CD14-positive monocyte (primary cell): ENCODE measurements around the gene SLC25A22. TPM values are rescaled to one million over a fixed set of nuclear protein-coding genes. Genes with fewer than 3 reads are reported as not detected.
A peak's percentile ranks its signal among the peaks of the same experiment; 100 is the strongest.

Experiments used
- DNase-seq, 3 donors: peaks; one replicate each; pipeline ENCODE4 v3.0.0-alpha.2; 2011 to 2022
- H2AFZ ChIP-seq: 2 replicates; pipeline ENCODE4 v1.6.0; 2012; ENCODE audit warnings: mild to moderate bottlenecking, low read depth, low read length, inconsistent platforms; ENCODE audit not compliant: insufficient read depth, poor library complexity, severe bottlenecking
- H3K27ac ChIP-seq, 2 donors: 1 replicate in 1 of 2; 2 replicates in 1 of 2; pipeline ENCODE4 v1.5.1; 2012 to 2013; ENCODE audit warnings: low read length in 2 of 2, control low read depth in 1 of 2, inconsistent platforms in 1 of 2, low read depth in 1 of 2, mild to moderate bottlenecking in 1 of 2
- H3K27me3 ChIP-seq, 2 donors: one replicate each; pipeline versions ENCODE4 v1.6.0 to v1.6.1; 2011 to 2013; ENCODE audit warnings: low read length in 2 of 2; ENCODE audit not compliant: control insufficient read depth in 2 of 2, insufficient read depth in 2 of 2
- H3K36me3 ChIP-seq, 2 donors: replicated peaks in 1 of 2; 1 replicate in 1 of 2; 2 replicates in 1 of 2; pipeline versions ENCODE4 v1.5.1 to v1.6.1; 2012 to 2013; ENCODE audit warnings: low read length in 2 of 2, control low read depth in 1 of 2, inconsistent platforms in 1 of 2, mild to moderate bottlenecking in 1 of 2; ENCODE audit not compliant: insufficient read depth in 2 of 2, control insufficient read depth in 1 of 2
- H3K4me1 ChIP-seq, 2 donors: 1 replicate in 1 of 2; 2 replicates in 1 of 2; pipeline versions ENCODE4 v1.5.1 to v1.6.1; 2012 to 2013; ENCODE audit warnings: low read length in 2 of 2, control low read depth in 1 of 2, inconsistent platforms in 1 of 2, mild to moderate bottlenecking in 1 of 2, moderate library complexity in 1 of 2; ENCODE audit not compliant: insufficient read depth in 2 of 2, control insufficient read depth in 1 of 2
- H3K4me2 ChIP-seq: replicated peaks from 2 replicates; pipeline ENCODE3; 2012; ENCODE audit warnings: low read length, moderate library complexity, mild to moderate bottlenecking; ENCODE audit not compliant: poor library complexity, severe bottlenecking; ENCODE audit errors: extremely low read depth
- H3K4me3 ChIP-seq, 3 experiments: fragments of 200-600 bp in 1 of 3; sonication (generic) in 1 of 3; replicated peaks in 1 of 3; 1 replicate in 2 of 3; 2 replicates in 1 of 3; pipeline ENCODE4 v1.5.1; 2011 to 2013; ENCODE audit warnings: low read length in 3 of 3, mild to moderate bottlenecking in 3 of 3, control low read depth in 2 of 3, low read depth in 2 of 3, inconsistent platforms in 1 of 3, moderate library complexity in 1 of 3
- H3K79me2 ChIP-seq: 2 replicates; pipeline ENCODE4 v1.6.0; 2012; ENCODE audit warnings: mild to moderate bottlenecking, control low read depth, inconsistent platforms, low read length, moderate library complexity; ENCODE audit not compliant: insufficient read depth
- H3K9ac ChIP-seq: 2 replicates; pipeline ENCODE4 v1.6.0; 2017; ENCODE audit warnings: low read length, mild to moderate bottlenecking; ENCODE audit not compliant: insufficient read depth, poor library complexity, severe bottlenecking
- H3K9me3 ChIP-seq, 2 donors: replicated peaks in 1 of 2; 1 replicate in 1 of 2; 2 replicates in 1 of 2; pipeline versions ENCODE4 v1.5.1 to v1.6.1; 2012 to 2013; ENCODE audit warnings: low read length in 2 of 2, control low read depth in 1 of 2; ENCODE audit not compliant: control insufficient read depth in 1 of 2, insufficient read depth in 1 of 2
- H4K20me1 ChIP-seq: 2 replicates; pipeline ENCODE4 v1.6.0; 2012; ENCODE audit warnings: mild to moderate bottlenecking, low read length, control low read depth, moderate library complexity; ENCODE audit not compliant: insufficient read depth
- H3K27ac Mint-ChIP-seq, 7 donors: one replicate each; pipeline ENCODE4 v1.8.0; 2020; ENCODE audit warnings: mild to moderate bottlenecking in 7 of 7, mixed read lengths in 7 of 7, moderate library complexity in 6 of 7, inconsistent platforms in 2 of 7
- H3K27me3 Mint-ChIP-seq, 3 donors: one replicate each; pipeline ENCODE4 v1.8.0; 2021 to 2022; ENCODE audit warnings: low read depth in 3 of 3, mild to moderate bottlenecking in 3 of 3, mixed read lengths in 3 of 3, moderate library complexity in 3 of 3, inconsistent platforms in 1 of 3
- H3K36me3 Mint-ChIP-seq, 2 donors: one replicate each; pipeline ENCODE4 v1.8.0; 2020; ENCODE audit warnings: mixed read lengths in 2 of 2, inconsistent platforms in 1 of 2, mild to moderate bottlenecking in 1 of 2
- H3K4me1 Mint-ChIP-seq: one replicate; pipeline ENCODE4 v1.8.0; 2020; ENCODE audit warnings: mild to moderate bottlenecking, mixed read lengths
- H3K4me3 Mint-ChIP-seq, 2 donors: one replicate each; pipeline ENCODE4 v1.8.0; 2020; ENCODE audit warnings: mild to moderate bottlenecking in 2 of 2, mixed read lengths in 2 of 2, moderate library complexity in 1 of 2
- H3K9me3 Mint-ChIP-seq, 7 donors: one replicate each; pipeline ENCODE4 v1.8.0; 2020 to 2022; ENCODE audit warnings: mixed read lengths in 7 of 7, mild to moderate bottlenecking in 6 of 7, moderate library complexity in 6 of 7, inconsistent platforms in 2 of 7
- CTCF ChIP-seq: fragments of 200-600 bp; IDR thresholded peaks from one replicate; pipeline ENCODE4 v1.8.0; 2022; ENCODE audit warnings: antibody characterized with exemption, mild to moderate bottlenecking
- WGBS: methylation state at CpG from one replicate; pipeline ENCODE4 v1.1.5; 2013; ENCODE audit warnings: missing lambda C conversion rate; ENCODE audit not compliant: insufficient coverage; 5-methylcytosine and 5-hydroxymethylcytosine counted together
- intact Hi-C, 2 donors: fragments of 100-400 bp; cut with micrococcal nuclease; formaldehyde crosslinking; loops; one replicate each; pipeline versions ENCODE4 v1.15.0 to v1.15.1; 2023
- polyA plus RNA-seq, 3 donors: library from polyadenylated mRNA; depleted of rRNA in 1 of 3; unstranded in 2 of 3; stranded (reverse) in 1 of 3; fragments of 300-500 nt in 2 of 3; fragments of >200 nt in 1 of 3; fragmentation: Illumina TruSeq in 2 of 3; gene quantifications; 1 replicate in 2 of 3; 2 replicates in 1 of 3; pipeline ENCODE4 v1.2.3, GENCODE V29; 2012 to 2021

Gene SLC25A22
- polyA plus RNA-seq, 3 donors, result 4.4 to 20.9 (median 5.6) TPM

GRCh38 chr11:821512-822371, 23.7 kb upstream of the SLC25A22 start:
- peaks cover 27 to 40% of the 10 kb centered on the region in 2 donors for H3K36me3 Mint-ChIP-seq
- peaks cover 4 to 19% (median 7%) of the 10 kb centered on the region in 3 donors for H3K27me3 Mint-ChIP-seq
- Histone ChIP-seq H3K4me1 (peaks cover 50 to 62% of the 10 kb centered on the region in 2 donors), H4K20me1 (peaks cover 60% of the 10 kb centered on the region), H3K9ac (peak overlapping the region; percentile 86), H3K4me3 (peak overlapping the region; percentile 71 to 97 (median 87)), H2AFZ (no peak overlapping the region), H3K9me3 (no peaks in the 10 kb centered on the region), H3K36me3 (peaks cover 21 to 32% of the 10 kb centered on the region in 2 donors), H3K27me3 (peaks cover 0 to 2% of the 10 kb centered on the region in 2 donors), H3K27ac (peak overlapping the region; percentile 85 to 91), H3K79me2 (peaks cover 53% of the 10 kb centered on the region), H3K4me2 (peak overlapping the region; percentile 100)
- H3K4me1 Mint-ChIP-seq, result peaks cover 38% of the 10 kb centered on the region
- H3K27ac Mint-ChIP-seq, result peak overlapping the region; percentile 91 to 98 (median 97)
- peaks cover 0 to 1% (median 0%) of the 10 kb centered on the region in 7 donors for H3K9me3 Mint-ChIP-seq
- intact Hi-C loops, result loop anchor here in 1 of 2 donors (2.0 kb wide), 1 partner anchor 13 kb away; no protein-coding TSS in a partner anchor
- peak; percentile 73 to 87 (median 77) for DNase-seq
- peak overlapping the region; percentile 88 to 90 for H3K4me3 Mint-ChIP-seq
- TF ChIP-seq CTCF, result no peak
- no CpG with 5 or more reads among the region's 22 CpGs for WGBS

GRCh38 chr11:820655-821511, 22.8 kb upstream of the SLC25A22 start:
- Histone ChIP-seq H3K27ac (peak overlapping the region; percentile 85 to 91), H3K4me1 (peaks cover 44 to 54% of the 10 kb centered on the region in 2 donors), H3K4me3 (peak overlapping the region; percentile 71 to 97 (median 87)), H3K4me2 (peak overlapping the region; percentile 100), H2AFZ (no peak overlapping the region), H3K9ac (peak overlapping the region; percentile 86), H4K20me1 (peaks cover 60% of the 10 kb centered on the region), H3K36me3 (peaks cover 21 to 32% of the 10 kb centered on the region in 2 donors), H3K79me2 (peaks cover 53% of the 10 kb centered on the region), H3K27me3 (no peaks in the 10 kb centered on the region), H3K9me3 (no peaks in the 10 kb centered on the region)
- peak; percentile 84 to 90 (median 89) for DNase-seq
- H3K9me3 Mint-ChIP-seq, result peaks cover 0 to 1% (median 0%) of the 10 kb centered on the region in 7 donors
- intact Hi-C loops, result loop anchor here in 1 of 2 donors (2.0 kb wide), 1 partner anchor 14 kb away; no protein-coding TSS in a partner anchor
- peaks cover 27 to 40% of the 10 kb centered on the region in 2 donors for H3K36me3 Mint-ChIP-seq
- peak; percentile 15 for TF ChIP-seq CTCF
- peak overlapping the region; percentile 88 to 90 for H3K4me3 Mint-ChIP-seq
- H3K27me3 Mint-ChIP-seq, result peaks cover 0 to 14% (median 2%) of the 10 kb centered on the region in 3 donors
- 36% methylated on average over 5 of the region's 11 CpGs for WGBS
- H3K27ac Mint-ChIP-seq, result peak overlapping the region; percentile 91 to 98 (median 97)
- H3K4me1 Mint-ChIP-seq, result peaks cover 34% of the 10 kb centered on the region
